MG63 (cell line): Measurements from ENCODE around the gene OR1S2. TPM values are rescaled to one million over a fixed set of nuclear protein-coding genes. Genes with fewer than 3 reads are reported as not detected.
"Not testable (repeated sequence)": the region's sequence is repeated elsewhere in the genome, so short reads cannot be mapped to it uniquely, and the experiment has no call there.

Experiments
- DNase-seq: peaks from one replicate; pipeline ENCODE4 v3.0.0-alpha.2; 2020
- H3K27me3 ChIP-seq: fragments of 250-450 bp; sonication (Bioruptor Pico); 2 replicates; pipeline ENCODE4 v1.5.1; 2020; ENCODE audit warnings: mild to moderate bottlenecking, moderate library complexity
- H3K36me3 ChIP-seq: fragments of 250-450 bp; sonication (Bioruptor Pico); 2 replicates; pipeline ENCODE4 v1.5.1; 2020; ENCODE audit warnings: mild to moderate bottlenecking, moderate library complexity
- H3K4me3 ChIP-seq: fragments of 250-450 bp; sonication (Bioruptor Pico); 2 replicates; pipeline ENCODE4 v1.5.1; 2020; ENCODE audit warnings: mild to moderate bottlenecking, moderate library complexity
- H3K9me3 ChIP-seq: fragments of 250-450 bp; sonication (Bioruptor Pico); 2 replicates; pipeline ENCODE4 v1.5.1; 2020; ENCODE audit warnings: mild to moderate bottlenecking, moderate library complexity
- total RNA-seq: library from RNA; depleted of rRNA; stranded (reverse); fragments of >200 nt; shearing (Covaris generic); gene quantifications from 2 replicates; pipeline ENCODE4 v1.2.3, GENCODE V29; 2014; ENCODE audit warnings: low replicate concordance; rRNA removed

The OR1S2 gene, protein sequence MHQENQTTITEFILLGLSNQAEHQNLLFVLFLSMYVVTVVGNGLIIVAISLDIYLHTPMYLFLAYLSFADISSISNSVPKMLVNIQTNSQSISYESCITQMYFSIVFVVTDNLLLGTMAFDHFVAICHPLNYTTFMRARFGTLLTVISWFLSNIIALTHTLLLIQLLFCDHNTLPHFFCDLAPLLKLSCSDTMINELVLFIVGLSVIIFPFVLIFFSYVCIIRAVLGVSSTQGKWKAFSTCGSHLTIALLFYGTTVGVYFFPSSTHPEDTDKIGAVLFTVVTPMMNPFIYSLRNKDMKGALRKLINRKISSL
- not detected in 2 replicates for total RNA-seq

- H3K9me3 ChIP-seq = no peaks in the 10 kb centered on the region; the same call in 1 of the 2 replicates
- DNase-seq = no peak
- H3K27me3 ChIP-seq = no peaks in the 10 kb centered on the region
- H3K4me3 ChIP-seq = no peak within 1 kb of the TSS
- no peaks in the 10 kb centered on the region for H3K36me3 ChIP-seq
Measured at GRCh38 chr11:58204042-58204441, at the start of gene OR1S2. Gene OR1S2 (minus strand): TSS chr11:58204142. CDS start chr11:58204142, 0 bp downstream.

- Histone ChIP-seq H3K36me3 (no peaks in the 10 kb centered on the region), H3K4me3 (no peak overlapping the region), H3K27me3 (no peaks in the 10 kb centered on the region), H3K9me3 (peaks cover 4% of the 10 kb centered on the region; the same call in 1 of the 2 replicates)
- DNase-seq = no peak
Measured at GRCh38 chr11:58243954-58244353, 40.0 kb upstream of the OR1S2 start.

DNA sequence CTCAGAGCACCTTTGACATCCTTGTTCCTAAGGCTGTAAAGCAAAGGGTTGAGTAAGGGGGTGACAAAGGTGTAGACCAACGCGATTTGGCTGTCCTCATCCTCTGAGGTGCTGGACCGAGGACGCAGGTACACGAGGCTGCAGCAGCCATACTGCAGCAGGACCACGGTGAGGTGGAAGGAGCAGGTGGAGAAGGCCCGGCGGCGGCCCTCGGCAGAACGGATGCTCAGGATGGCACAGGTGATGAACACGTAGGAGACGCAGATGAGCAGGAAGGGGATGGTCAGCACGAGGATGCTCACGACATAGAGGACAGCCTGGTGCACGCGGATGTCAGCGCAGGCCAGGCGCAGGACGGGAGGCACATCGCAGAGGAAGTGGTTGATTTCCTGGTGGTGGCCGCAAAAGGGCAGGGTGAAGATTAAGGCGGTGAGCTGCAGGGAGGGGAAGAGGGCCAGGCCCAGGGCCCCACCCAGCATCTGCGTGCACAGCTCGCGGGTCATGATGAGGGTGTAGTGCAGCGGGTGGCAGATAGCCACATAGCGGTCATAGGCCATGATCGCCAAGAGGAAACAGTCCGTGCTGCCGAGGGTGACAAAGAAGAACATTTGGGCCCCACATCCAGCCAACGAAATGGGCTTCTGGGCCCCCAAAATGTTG, 24.1 kb upstream of the OR1S2 start:
- no peak for DNase-seq
- Histone ChIP-seq H3K4me3 (no peak overlapping the region), H3K27me3 (no peaks in the 10 kb centered on the region), H3K9me3 (no peaks in the 10 kb centered on the region), H3K36me3 (no peaks in the 10 kb centered on the region)

DNA sequence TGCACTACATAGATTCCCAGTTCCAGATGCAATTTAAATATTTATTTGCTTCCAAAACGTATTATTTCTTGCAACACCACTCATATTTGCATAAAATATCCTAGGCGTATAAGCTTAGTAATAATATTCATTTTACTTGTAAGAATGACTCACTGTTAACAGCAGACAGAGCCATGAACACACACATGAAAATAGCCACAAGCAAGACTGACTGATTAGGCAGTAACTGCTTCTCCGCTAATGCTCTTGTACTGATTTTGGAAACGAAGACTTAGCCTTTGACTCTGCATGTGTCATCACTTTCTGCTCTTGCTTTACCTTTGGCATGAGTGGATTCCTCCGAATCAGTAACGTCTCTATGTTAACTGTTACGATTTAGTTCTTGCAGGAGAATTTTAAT, 18.8 kb upstream of the OR1S2 start:
- H3K9me3 ChIP-seq = no peaks in the 10 kb centered on the region
- no peak for DNase-seq
- no peak overlapping the region for H3K4me3 ChIP-seq
- H3K27me3 ChIP-seq = no peaks in the 10 kb centered on the region
- H3K36me3 ChIP-seq = no peaks in the 10 kb centered on the region

GRCh38 chr11:58216476-58216875, 12.5 kb upstream of the OR1S2 start:
- no peaks in the 10 kb centered on the region for H3K36me3 ChIP-seq
- no peak for DNase-seq

GRCh38 chr11:58212420-58212819, 8.5 kb upstream of the OR1S2 start, which contains the start of gene OR1S1:
Gene OR1S1 (plus strand): TSS chr11:58212720.
- not testable (repeated sequence) for H3K36me3 ChIP-seq, DNase-seq

More at GRCh38 chr11:58216476-58216875, 12.5 kb upstream of the OR1S2 start:
- H3K4me3 ChIP-seq = no peak overlapping the region
- H3K27me3 ChIP-seq = no peaks in the 10 kb centered on the region
- H3K9me3 ChIP-seq = no peaks in the 10 kb centered on the region

GRCh38 chr11:58199271-58199670, 4.7 kb downstream of the OR1S2 start:
- H3K4me3 ChIP-seq = no peak overlapping the region
- H3K36me3 ChIP-seq = no peaks in the 10 kb centered on the region

More at GRCh38 chr11:58212420-58212819, 8.5 kb upstream of the OR1S2 start, which contains the start of gene OR1S1:
- H3K4me3 ChIP-seq, H3K27me3 ChIP-seq, H3K9me3 ChIP-seq: not testable (repeated sequence)

GRCh38 chr11:58195939-58196338, 8.0 kb downstream of the OR1S2 start:
- Histone ChIP-seq H3K36me3 (no peaks in the 10 kb centered on the region), H3K27me3 (no peaks in the 10 kb centered on the region), H3K4me3 (no peak overlapping the region), H3K9me3 (peaks cover 3% of the 10 kb centered on the region)
- no peak for DNase-seq

More at GRCh38 chr11:58199271-58199670, 4.7 kb downstream of the OR1S2 start:
- Histone ChIP-seq H3K9me3 (peaks cover 3% of the 10 kb centered on the region), H3K27me3 (no peaks in the 10 kb centered on the region)
- DNase-seq = no peak

DNA sequence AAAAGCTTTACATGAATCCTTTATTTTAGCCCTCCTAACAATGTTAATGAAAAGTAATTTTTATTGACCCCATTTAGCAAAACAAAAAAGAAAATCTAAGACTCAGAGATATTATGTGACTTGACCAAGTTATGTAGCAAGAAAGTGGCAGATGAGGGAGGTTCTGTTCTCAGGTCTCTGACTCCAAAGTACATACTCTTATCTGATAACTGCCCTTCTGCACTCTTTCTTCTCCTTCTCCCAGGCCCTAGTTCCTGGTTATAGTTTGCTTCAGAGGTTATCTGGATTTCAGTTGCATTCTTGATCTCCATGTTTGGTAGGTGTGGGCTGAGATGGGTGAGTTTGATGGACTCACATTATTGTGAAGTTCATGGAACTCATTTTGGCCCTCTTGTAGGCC, 10.6 kb downstream of the OR1S2 start:
- Histone ChIP-seq H3K4me3 (no peak overlapping the region), H3K27me3 (no peaks in the 10 kb centered on the region), H3K36me3 (no peaks in the 10 kb centered on the region), H3K9me3 (peaks cover 3% of the 10 kb centered on the region)
- DNase-seq = no peak

DNA sequence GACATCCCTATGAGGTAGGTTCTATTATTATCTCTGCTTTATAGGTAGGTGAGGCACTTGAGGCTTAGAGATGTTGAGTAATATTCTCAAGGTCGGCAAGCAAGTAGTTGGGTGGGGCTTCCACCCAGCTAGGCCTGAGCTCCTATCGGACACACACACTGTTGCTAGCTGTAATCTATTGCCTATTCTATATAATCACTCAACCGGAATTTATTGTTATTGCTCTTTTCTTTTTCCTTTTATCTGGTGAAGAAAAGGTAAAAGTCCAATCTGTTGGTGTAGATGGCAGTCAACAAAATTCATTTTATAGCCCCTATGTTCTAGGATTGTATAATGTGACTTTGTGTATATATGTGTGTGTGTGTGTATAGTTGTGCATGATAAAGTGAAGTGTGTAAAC, 11.7 kb downstream of the OR1S2 start:
- no peak for DNase-seq
- no peaks in the 10 kb centered on the region for H3K36me3 ChIP-seq

GRCh38 chr11:58188770-58189169, 15.2 kb downstream of the OR1S2 start, which contains the start of gene OR9Q2:
Gene OR9Q2 (plus strand): TSS chr11:58189070. CDS start chr11:58190491, 1,421 bp downstream.
- Histone ChIP-seq H3K9me3 (no peaks in the 10 kb centered on the region), H3K36me3 (no peaks in the 10 kb centered on the region), H3K4me3 (no peak within 1 kb of the TSS), H3K27me3 (no peaks in the 10 kb centered on the region)
- no peak for DNase-seq

More for the DNA sequence above, 11.7 kb downstream of the OR1S2 start:
- Histone ChIP-seq H3K9me3 (no peaks in the 10 kb centered on the region; the same call in 1 of the 2 replicates), H3K4me3 (no peak overlapping the region), H3K27me3 (no peaks in the 10 kb centered on the region)

DNA sequence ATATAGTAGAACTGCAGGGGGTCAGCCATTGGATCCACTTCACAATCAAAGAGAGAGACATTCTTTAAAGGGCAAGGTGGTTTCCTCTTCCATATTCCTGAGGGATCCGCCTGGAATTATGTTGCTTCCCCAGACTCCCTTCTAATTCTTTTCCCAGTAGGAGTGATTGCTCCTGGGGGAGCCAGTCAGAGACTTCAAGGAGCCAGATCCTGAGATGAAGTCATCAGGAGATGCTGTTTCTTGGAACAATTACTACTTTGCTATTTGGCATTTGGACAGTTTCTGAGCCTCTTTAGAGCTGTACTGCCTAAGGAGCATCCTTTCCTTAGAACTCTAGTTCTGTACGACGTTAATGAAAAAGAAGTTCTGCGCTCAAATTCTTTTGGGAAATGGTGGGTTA, 17.0 kb downstream of the OR1S2 start:
- DNase-seq = no peak
- H3K27me3 ChIP-seq = no peaks in the 10 kb centered on the region
- no peaks in the 10 kb centered on the region for H3K9me3 ChIP-seq
- no peak overlapping the region for H3K4me3 ChIP-seq
- no peaks in the 10 kb centered on the region for H3K36me3 ChIP-seq

GRCh38 chr11:58179648-58180047, 24.3 kb downstream of the OR1S2 start:
- Histone ChIP-seq H3K4me3 (no peak overlapping the region), H3K9me3 (no peaks in the 10 kb centered on the region), H3K27me3 (no peaks in the 10 kb centered on the region), H3K36me3 (no peaks in the 10 kb centered on the region)
- no peak for DNase-seq

GRCh38 chr11:58178444-58178843, 25.5 kb downstream of the OR1S2 start:
- Histone ChIP-seq H3K27me3 (no peaks in the 10 kb centered on the region), H3K9me3 (no peaks in the 10 kb centered on the region), H3K36me3 (no peaks in the 10 kb centered on the region), H3K4me3 (no peak overlapping the region)
- DNase-seq = no peak

- H3K9me3 ChIP-seq = no peaks in the 10 kb centered on the region
Measured at GRCh38 chr11:58177409-58178054, 26.4 kb downstream of the OR1S2 start.

DNA sequence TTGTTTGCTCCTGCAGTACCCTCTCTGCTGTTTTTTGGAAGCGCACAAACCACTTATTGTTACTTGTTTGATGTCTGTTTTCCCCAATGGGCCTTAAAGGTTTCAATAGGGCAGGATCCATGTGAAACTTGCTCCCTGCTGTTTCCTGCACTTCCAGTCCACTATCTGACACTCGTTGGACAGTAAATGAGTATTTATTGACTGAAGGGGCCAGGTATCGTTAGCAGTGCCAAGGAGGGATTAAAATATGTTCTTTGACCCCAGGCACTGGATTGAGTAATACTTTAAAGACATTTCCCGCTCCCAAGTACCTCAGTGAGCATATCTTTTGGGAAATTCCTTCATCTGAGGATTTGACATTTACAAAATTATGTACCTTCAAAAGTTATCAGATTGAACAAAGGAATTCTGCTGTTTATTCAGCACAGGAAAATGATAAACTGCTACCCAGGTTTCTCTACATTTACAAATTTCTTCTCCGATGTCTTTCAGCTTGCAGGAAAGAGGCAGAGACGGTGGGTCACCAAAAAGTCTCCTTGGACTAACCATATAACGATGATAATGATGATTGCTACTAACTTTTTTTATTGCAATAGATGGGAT, 38.3 kb downstream of the OR1S2 start:
- Histone ChIP-seq H3K27me3 (no peaks in the 10 kb centered on the region), H3K9me3 (no peaks in the 10 kb centered on the region), H3K36me3 (no peaks in the 10 kb centered on the region), H3K4me3 (no peak overlapping the region)
- DNase-seq = no peak

More at GRCh38 chr11:58177409-58178054, 26.4 kb downstream of the OR1S2 start:
- no peak overlapping the region for H3K4me3 ChIP-seq
- no peak for DNase-seq
- no peaks in the 10 kb centered on the region for H3K36me3 ChIP-seq
- no peaks in the 10 kb centered on the region for H3K27me3 ChIP-seq

DNA sequence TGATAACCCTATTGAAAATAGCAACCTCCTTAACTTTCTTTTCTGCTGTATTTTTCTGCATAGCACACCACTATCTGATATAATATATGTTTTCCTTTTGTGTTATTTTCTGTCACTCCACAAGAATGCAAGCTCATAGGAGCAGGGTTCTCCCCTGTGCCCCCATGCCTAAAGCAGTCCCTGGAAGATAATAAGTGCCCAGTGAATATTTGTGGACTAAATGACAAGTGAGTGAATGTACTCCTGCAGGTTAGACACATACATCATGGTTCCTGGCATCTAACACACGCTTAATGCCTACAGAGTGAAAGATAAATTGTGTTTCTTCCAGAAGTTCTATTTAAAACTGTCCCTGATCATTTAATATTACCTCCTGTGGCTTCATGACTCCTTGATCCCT, 39.0 kb downstream of the OR1S2 start:
- H3K4me3 ChIP-seq = no peak overlapping the region
- DNase-seq = no peak

More for the DNA sequence above, 39.0 kb downstream of the OR1S2 start:
- Histone ChIP-seq H3K27me3 (no peaks in the 10 kb centered on the region), H3K9me3 (no peaks in the 10 kb centered on the region), H3K36me3 (no peaks in the 10 kb centered on the region)
